Tibial nerve (tissue), 4 donors: ENCODE data around the gene CARHSP1.

Experiments used
- CTCF ChIP-seq, 5 experiments: fragments of 200-600 bp in 3 of 5; fragments of 450-650 bp in 2 of 5; sonication (generic) in 3 of 5; IDR thresholded peaks; one replicate each; pipeline ENCODE4 v1.5.1; 2016 to 2019; ENCODE audit warnings: antibody characterized with exemption in 5 of 5, mild to moderate bottlenecking in 3 of 5, moderate library complexity in 2 of 5
- EP300 ChIP-seq, 2 donors: sonication (generic); formaldehyde crosslinking; IDR thresholded peaks; one replicate each; pipeline ENCODE4 v1.6.1; 2017; ENCODE audit warnings: antibody characterized with exemption in 2 of 2, mild to moderate bottlenecking in 1 of 2
- POLR2A ChIP-seq, 2 donors: fragments of 450-650 bp; IDR thresholded peaks; one replicate each; pipeline ENCODE4 v1.6.1; 2017; ENCODE audit warnings: antibody characterized with exemption in 2 of 2, mild to moderate bottlenecking in 2 of 2, moderate library complexity in 2 of 2

- TF ChIP-seq CTCF (IDR thresholded peaks at IDR 0.05) (no peak), EP300 (IDR thresholded peaks at IDR 0.05) (no peak), POLR2A (IDR thresholded peaks at IDR 0.05) (no peak)
Measured at GRCh38 chr16:8885674-8886592, 17.1 kb upstream of the CARHSP1 start.
